GM04504 (cell line): Measurements from ENCODE around the gene ALDH1B1.

Experiments used
- DNase-seq: peaks from one replicate; pipeline ENCODE4 v3.0.0-alpha.2; 2012; ENCODE audit warnings: low read depth

The ALDH1B1 gene

DNA sequence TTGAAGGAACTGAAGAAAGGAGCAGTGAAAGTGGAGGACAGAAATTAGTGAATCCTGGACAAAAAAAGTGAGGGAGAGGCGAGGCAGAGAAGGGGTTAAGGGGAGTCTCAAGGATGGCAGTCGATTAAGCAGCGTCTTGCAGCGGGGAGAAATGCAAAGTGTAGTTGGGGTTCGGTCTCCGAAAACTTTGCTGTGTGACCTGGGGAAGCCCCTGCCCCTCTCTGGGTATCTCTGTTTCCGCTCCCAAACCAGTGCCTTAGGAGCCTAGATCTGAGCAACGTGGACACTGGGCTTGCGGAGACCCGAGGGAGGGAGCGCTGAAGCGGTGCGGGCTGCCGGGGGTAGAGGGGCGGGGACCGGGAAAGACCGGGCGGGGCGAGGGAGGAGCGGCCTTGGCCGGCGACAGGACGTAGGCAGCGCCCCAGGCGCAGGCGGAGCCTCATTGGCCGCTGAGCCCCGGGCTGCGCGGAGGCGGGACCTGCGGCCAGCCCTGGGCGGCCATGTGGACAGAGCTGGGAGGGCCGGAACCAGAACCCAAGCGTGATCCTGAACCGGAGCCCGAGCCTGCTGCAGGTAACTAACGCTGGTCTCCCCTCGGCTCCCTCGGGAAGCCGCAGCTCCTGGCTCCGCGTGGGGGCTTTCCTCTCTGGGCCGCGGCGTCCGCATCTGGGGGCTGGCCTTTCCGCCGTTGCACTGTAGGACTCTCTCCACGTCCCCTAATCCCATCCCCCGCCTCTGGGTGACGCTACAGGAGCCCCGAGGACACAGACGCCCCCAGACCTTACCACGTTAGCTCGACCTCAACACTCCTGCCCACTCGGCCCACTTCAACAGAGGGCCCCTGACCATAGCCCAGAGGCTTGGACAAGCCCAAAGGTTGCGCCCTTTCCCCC is at the start of gene ALDH1B1:
TSS of gene ALDH1B1 (plus strand) at position 468 of the 893 bp plus-strand sequence. CDS start 3,047 bp downstream, outside the sequence.
- peak; percentile 53 for DNase-seq

DNA sequence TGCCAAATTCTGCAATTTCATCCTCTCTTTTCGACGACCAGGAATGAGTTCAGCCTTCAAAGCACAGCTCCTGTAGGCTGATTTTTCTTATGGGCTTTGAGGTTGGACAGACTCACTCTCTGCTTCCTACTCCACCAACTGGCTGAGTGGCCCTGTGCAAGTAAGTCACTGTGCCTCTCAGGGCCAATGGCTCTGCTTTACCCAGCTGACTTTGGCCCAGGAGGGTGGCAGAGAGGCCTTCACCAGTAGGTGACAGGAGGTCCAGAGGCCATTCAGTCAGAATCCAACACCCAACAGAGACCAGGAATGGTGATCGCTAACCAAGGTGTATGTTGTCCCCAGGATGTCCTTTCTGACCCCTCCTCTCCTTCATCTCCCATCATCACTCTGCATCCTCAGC is 49.5 kb upstream of the ALDH1B1 start:
- DNase-seq, result no peak

DNA sequence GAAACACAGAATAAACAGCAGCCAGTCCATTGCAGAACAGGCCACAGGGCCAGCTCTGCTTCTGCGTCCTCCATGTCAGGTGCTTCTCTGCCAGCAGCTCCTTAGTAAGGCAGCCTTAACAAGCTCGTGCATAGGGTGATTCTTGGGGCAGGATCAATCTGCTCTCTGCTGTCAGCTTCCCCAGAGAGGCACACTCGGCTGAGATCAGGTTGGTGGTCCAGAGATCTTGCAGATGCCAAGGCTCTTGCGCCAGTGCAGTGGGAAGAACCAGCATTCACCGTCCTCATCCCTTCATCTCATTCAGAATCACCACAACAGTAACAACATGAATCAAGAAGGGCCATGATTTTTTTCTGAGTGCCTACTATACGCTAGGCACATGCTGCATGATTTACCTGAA is 49.0 kb upstream of the ALDH1B1 start:
- DNase-seq, result no peak

DNA sequence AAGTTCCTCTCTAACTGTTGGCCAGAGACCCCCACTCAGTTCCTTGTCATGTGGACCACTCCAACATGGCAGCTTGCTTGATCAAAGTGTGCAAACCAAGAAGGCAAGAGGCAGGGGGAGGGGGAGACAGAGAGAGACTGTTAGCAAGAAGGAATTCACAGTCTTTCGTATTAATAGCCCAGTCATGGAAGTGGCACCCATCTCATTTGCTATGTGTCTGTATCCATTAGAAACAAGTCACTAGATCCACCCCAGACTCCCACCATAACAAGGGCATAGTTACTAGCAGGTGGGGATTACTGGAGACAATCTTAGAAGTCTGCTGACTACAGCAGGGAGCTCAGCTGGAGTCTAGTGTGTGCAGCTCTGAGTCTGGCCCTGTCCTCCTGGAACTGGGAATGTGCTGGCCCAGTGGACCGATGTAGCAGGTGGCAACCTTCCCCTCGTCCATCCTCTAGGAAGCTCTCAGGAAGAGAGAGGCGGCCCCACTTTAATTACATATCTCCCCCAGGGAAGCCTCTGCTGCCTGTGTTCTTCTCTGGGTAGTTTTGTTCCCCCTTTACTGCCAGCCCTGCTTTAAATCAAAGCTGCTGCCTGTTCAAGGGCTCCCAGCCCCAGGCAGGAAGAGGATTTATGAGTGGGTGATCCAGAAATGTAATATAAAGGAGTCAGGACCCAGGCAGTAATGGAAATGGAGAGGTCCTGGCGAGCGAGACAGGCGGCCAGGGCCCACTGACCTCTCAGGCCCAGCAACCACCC is 47.8 kb upstream of the ALDH1B1 start:
- no peak for DNase-seq

DNA sequence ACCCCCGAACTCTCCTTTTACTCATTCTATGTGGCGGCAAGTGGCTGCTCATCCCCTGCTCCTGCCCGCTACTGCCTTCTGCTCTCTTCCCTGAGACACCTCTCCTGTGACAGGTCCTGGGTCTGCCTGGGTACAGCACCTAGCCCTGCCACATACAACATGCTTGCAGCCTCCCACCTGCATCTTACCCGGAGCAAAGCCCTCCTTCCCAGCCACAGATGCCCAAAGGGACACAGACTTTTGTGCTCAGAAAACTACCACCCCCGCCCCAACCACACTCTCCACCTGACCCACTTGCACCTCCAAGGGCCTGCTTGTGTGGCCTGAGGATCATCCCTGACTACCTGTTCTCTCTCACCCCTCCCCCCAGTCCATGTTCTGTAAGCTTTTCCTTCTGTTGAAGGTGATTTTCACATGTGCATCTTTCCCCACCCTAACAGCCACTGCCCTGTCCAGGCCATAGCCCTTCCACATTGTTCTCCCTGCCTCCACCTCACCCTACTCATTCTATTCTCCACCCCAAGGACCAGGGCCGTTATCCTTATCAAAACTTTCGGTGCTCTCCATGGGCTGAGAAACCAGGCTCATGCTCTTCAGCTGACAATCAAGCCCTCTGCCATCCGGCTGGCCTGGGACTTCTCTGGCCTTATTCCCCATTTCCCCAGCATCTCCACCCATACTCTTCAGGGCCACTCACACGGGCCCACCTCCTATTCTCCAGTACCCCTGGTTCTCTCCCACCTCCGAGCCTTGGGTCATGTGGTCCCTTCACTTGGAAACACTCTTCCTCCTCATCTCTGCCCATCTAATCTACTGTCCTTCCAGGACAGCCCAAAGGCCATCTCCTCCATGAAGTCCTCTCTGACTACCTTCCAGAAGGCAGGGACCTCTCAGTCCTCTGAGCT is 46.4 kb upstream of the ALDH1B1 start:
- no peak for DNase-seq

DNA sequence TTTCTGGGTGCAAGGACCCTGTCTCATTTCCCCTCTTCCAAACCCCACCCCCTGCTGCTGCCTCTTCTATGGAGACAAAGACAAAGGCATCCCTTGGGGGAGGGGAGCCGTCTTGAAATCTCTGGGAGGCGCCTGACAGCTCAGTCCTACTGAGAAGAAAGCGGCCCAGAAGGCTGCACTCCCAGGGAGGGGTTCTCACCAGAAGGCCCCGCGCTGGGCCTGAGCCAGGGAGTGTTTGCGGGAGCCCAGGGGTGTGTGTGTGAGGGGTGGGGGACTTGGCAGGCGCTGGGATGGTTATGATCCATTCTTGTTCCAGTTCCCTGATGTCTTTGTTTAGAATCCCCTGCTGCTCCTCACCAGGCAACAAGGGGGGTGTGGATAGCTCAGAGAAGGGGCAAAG is 45.7 kb upstream of the ALDH1B1 start:
- DNase-seq, result no peak

DNA sequence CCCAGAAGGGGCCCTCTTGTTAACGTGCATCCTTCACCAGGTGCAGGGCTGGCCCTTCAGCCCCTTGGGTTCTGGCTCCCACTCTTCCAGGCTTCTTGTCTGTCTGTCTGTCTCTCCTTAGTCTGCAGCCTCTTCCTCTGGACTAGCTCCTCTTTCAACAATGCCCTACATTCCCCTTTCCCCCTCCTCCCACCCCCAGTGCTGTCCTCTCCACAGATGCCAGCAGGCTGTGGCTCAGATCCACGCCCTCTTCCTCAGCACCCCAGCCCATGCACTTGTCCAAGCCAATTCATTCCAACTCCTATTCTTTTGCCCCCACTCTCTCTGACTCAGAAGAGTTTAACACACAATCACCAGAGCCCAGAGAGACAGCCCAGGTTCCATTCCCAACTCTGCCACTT is 45.2 kb upstream of the ALDH1B1 start:
- no peak for DNase-seq

DNA sequence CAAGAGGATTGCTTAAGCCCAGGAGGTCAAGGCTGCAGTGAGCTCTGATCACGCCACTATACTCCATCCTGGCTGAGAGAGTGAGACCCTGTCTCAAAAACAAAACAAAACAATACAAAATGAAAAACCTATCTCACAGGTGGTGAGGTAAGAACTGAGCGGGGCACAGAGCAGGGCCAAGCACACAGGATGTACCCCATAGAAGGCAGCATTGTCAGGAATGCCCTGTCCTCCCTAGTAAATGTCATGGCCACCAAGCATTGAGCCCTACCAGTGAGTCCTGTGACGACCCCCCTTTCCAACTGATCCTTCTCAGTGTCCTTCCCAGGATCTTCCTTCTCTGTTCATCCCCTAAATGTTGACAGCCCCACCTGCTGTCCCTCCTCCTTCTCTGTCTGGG is 44.6 kb upstream of the ALDH1B1 start:
- no peak for DNase-seq

DNA sequence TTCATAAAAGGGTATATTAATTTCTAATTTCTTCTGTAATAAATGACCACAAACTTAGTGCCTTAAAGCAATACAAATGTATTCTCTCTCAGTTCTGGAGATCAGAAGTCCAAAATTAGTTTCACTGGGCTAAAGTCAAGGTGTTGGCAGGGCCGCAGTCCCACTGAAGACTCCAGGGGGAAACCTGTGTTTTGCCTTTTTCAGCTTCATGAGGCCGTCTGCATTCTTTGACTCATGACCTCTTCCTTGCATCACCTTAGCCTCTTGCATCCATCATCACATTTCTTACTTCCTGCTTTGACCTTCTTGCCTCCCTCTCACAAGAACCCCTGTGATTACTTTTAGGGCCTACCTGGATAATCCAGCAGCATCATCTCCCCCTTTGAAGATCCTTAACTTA is 42.0 kb upstream of the ALDH1B1 start:
- DNase-seq, result no peak

DNA sequence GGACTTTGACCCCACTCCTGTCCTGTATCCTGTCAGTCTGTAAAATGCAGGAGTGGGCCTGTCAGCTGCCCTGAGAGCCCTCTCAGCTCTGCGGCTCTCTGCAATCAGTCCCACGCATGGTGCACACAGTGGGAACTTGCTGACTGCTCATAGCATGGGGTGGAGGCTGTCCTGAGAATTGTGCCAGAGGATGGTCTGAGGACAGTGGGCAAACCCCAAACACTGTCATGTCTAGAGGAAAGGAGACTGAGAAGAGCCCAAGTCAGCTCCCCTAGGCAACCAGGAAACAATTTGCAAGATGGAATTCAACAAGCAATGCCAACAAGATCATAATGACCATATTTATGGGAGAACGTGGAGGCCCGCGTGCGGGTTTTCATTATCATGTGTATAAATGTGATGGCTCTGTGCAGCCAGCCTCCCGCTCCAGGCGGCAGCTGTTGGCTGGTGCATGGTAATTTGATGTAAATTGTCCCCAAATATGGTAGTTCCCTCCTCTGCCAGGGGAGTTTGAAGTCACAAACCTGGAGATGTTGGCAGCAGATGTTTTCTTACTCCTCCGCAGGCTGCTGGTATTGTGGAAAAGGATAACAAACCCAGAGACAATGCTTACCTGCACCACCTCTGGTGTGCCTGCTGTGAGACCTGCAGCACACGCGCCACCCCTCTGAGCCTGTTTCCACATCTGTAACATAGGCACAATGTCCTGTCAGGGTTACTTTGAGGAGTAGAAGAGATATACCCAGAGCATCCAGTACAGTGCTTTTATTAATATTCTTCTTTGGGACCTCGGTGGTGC is 39.8 kb upstream of the ALDH1B1 start:
- no peak for DNase-seq

DNA sequence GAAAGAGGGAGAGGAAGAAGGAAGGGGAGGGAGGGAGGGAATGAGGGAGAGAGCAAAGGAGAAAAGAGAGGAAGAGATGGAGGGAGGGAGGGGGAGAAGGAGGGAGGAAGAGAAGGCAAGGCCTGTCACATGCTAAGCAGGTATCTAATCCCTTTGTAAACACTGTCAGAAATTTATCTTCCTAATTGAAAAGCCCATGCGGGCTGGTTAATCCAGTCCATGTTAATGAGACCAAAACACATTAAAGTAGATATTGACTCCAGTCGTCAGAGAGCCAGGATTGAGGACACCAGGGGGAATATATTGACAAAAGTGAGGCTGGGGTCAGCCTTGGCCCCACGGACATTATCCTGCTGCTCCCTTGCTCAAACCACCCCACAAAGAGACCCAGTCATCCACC is 37.4 kb upstream of the ALDH1B1 start:
- no peak for DNase-seq

DNA sequence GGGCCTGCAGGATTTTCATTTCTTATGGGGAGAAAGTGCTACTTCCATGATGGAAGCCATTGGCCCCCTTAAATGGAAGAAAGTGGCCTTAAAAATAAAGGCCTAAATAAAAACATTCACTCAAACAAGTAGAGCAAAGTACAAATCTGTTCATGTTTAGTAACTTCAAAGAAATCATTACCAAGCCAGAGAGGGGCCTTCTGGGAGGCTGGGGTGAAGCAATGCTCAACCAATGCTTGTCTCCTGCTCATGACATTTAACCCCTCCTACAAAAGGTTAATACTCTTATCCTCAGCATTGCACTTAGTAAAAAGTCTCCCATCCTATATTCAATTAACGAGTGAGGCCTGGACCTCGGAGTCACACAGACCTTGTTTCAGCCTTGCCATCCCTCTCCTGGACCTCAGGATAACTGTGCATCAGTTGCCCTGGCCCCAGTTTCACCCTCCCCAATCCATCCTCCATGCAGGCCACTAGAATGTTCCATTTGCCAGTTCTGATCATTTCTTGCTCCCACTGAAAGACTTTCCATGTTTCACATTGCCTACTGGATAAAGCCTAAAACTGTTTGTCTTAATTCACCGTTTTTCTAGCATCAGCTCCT is 36.9 kb upstream of the ALDH1B1 start:
- no peak for DNase-seq

DNA sequence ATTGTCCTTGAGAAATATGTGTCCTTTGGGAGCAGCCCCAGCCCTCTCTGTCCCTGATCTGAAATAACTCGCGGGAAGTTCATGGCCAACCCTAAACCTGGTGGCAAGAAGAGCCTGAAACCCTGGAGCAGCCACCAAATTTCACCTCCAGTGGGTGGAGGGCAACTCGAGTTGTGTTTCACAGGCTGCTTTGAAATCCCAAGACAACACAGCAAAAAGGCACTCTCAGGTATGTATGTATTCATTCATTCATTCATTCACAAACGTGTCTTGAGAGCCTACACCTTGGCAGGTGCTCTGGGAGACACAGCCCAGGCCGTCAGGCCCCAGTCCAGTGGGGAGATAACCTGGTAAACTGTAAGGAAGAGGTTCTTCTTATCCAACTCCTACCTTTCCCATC is 35.7 kb upstream of the ALDH1B1 start:
- DNase-seq, result no peak

DNA sequence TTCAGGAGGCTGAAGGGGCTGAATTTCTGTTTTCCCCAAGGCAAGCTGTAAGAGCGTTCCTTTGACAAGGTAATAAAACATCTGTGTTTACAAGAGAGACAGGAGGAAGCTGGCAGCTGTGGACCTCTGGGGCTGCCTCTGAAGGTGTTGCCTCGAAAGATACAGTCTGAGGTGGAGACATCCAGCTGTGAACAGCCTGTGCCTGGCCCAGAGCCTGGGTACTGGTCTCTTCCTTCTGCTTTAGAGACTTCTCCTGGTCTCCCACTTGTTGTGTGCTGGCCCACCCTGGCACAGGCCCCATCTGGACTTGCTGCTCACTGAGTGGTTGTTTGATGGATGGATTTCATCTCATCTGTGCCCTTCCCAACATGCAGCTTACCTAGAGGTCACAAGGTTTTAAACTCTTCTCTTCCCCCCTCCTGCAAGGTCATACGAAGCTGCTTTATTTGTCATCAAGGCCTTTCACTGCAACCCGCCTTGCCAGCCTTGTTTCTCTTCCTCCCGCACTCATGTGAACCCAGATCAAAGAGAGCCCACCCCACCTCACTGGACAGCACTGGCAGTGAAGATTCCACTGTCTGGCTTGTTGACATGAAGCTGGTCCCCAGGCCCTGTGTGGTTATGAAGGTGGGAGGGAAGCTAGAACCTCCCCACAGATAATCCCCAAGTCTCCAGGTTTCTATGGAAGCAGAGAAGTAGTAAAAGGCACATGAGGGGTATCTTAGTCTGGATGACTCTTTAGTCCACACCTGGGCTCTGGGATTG is 35.0 kb upstream of the ALDH1B1 start:
- no peak for DNase-seq

DNA sequence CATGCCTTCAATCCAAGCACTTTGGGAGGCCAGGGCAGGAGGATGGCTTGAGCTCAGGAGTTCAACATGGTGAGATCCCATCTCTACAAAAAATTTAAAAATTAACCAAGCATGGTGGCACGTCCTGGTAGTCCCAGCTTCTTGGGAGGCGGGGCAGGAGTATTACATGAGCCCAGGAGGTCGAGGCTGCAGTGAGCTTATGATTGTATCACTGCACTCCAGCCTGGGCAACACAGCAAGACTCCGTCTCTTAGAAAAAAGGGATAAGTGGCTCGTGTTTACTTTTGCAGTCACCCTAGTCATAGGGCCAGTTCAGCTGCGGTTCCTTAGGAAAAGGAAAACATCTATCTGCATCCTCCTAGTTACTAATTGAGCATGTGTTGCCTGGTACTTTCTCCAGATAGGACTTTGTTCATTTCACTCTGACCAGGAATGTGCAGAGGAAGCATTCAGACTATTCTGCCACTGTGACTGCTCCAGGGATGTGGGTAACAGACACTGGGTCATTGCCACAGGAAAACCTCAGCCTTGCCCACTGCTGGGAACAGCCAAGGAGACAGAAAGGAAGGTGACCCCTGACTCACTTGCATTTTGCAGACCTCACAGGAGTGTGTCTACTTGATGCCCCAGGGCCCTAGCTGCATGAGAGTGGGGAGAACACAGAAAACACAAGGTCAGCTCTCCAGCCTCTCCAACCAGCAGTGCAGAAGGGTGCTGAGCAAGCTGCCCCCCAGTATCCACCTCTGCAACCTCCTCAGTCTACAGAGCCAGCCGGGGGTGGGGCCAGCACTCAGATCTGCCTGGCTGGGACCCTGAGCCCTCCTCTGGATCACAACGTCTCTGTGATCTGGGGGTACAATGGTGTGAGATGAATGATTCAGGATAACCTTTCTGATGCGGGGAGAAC is 33.9 kb upstream of the ALDH1B1 start:
- no peak for DNase-seq

DNA sequence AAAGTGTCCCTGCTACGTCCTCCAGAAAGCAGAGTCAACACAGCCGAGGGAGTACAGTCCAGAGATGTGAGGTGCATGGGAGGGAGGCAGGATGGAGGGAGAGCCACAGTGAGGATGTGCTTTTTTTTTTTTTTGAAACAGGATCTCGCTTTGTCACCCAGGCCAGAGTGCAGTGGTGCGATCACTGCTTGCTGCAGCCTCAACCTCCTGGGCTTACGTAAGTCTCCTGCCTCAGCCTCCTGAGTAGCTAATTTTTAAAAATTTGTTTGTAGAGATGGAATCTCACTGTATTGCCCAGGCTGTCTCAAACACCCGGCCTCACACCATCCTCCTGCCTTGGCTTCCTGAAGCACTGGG is 33.2 kb upstream of the ALDH1B1 start:
- no peak for DNase-seq

DNA sequence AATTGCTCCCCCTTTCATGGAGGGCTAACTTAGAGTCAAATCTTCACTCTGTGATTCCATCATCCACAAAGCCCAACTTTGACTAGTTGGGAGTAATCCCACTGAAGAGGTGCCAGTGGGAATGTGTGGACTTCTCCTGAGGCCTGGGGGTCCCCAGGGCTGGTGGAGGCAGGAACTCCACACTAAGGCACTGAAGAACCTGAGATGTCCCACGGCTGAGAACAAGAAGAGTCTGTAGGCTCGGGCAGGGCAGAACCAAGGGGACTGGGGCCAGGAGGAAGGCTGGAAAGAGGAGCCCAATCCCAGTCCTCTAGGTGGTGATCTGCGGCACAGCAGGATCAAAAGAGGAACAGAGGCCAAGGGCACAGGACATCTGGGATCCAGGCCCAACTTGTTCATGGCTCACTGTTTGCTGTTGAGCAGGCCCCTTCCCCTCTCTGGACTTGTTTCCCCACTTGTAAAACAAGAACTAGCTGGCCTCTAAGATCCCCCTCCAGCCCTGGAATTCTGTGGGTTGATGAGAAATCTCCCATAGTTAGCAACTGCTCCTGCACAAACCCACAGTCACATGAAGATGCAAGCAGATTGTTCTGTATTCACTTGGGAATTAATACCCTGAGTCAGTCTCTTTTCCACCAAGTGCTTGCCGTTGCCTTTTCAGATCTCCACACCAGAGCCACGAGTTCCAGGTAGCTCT is 32.7 kb upstream of the ALDH1B1 start:
- no peak for DNase-seq

DNA sequence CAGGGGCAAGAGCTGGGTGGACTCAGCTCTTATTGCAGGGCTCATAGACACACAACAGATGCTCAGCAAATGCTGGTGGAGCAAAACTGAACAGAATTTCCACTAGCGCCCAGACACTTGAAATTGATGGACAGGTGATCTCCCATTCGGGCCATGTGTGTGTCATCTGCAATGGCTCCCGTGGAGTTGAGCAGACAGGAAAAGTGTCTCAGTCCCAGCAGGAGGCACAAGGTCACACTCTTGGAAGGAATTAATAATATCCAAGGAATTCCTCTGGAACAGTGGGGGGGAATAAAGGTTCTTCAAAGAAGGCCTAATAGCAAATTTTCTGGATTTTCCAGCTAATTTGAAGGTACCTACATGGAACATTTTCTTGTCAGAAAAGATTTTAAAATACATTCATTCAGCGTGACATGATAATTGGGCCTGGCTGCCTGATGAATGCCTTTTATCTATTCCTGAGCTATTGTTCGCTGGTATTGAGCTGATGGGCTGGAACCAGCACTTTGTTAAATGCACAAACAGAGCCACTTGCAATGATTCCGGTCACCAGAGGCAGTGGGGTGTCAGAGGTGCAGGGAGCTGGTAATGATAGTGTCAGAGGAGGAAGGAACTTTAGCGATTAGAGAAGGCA is 31.5 kb upstream of the ALDH1B1 start:
- no peak for DNase-seq
